ENCODE measurements around the gene PRKCI.

- TF ChIP-seq POLR2A (IDR thresholded peaks at IDR 0.05; ENCODE audit: low read depth, low read length) = no peak
- TF ChIP-seq BHLHE40 (IDR thresholded peaks at IDR 0.05; ENCODE audit: low read depth, low read length) = no peak
- no peak for TF ChIP-seq RCOR1 (IDR thresholded peaks at IDR 0.05; ENCODE audit: insufficient replicate concordance, low read length)
- TF ChIP-seq, protein P1, sequence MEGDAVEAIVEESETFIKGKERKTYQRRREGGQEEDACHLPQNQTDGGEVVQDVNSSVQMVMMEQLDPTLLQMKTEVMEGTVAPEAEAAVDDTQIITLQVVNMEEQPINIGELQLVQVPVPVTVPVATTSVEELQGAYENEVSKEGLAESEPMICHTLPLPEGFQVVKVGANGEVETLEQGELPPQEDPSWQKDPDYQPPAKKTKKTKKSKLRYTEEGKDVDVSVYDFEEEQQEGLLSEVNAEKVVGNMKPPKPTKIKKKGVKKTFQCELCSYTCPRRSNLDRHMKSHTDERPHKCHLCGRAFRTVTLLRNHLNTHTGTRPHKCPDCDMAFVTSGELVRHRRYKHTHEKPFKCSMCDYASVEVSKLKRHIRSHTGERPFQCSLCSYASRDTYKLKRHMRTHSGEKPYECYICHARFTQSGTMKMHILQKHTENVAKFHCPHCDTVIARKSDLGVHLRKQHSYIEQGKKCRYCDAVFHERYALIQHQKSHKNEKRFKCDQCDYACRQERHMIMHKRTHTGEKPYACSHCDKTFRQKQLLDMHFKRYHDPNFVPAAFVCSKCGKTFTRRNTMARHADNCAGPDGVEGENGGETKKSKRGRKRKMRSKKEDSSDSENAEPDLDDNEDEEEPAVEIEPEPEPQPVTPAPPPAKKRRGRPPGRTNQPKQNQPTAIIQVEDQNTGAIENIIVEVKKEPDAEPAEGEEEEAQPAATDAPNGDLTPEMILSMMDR (conservative IDR thresholded peaks at IDR 0.05; ENCODE audit: low read depth, low read length) = no peak
- no peak for TF ChIP-seq RAD21 (IDR thresholded peaks at IDR 0.05; ENCODE audit: low read length)
- TF ChIP-seq FOS (IDR thresholded peaks at IDR 0.05; ENCODE audit: low read depth, low read length) = no peak
- TF ChIP-seq RFX5 (IDR thresholded peaks at IDR 0.05; ENCODE audit: low read depth, low read length) = no peak
Observed at GRCh38 chr3:170346481-170347392, 124.5 kb downstream of the PRKCI start.
